Activated CD8-positive, alpha-beta T cell treated with anti-CD3 and anti-CD28 coated beads for 36 hours (primary cell): ENCODE results near the gene AOPEP. TPM values are rescaled to one million over a fixed set of nuclear protein-coding genes. Genes with fewer than 3 reads are reported as not detected.

Source experiments
- ATAC-seq: fragments of 200-7000 bp; cut with Tn5 transposase; one replicate; pipeline ENCODE4 v1.10.0; 2021; ENCODE audit warnings: mild to moderate bottlenecking, moderate library complexity
- CTCF ChIA-PET: fragments of 350-600 bp; sonication (Branson Sonifier 250); formaldehyde crosslinking; loops from one replicate; lab custom pipeline; 2021; ENCODE audit warnings: antibody characterized with exemption; lab: Charles Lee
- POLR2A ChIA-PET: fragments of 350-600 bp; sonication (Branson Sonifier 250); formaldehyde crosslinking; loops from one replicate; lab custom pipeline; 2021; ENCODE audit warnings: antibody characterized with exemption; lab: Charles Lee
- DNase-seq: peaks from one replicate; pipeline ENCODE4 v3.0.0-alpha.2; 2020
- H3K27ac Mint-ChIP-seq: one replicate; pipeline ENCODE4 v1.8.0; 2021; ENCODE audit warnings: mild to moderate bottlenecking, mixed read lengths
- H3K27me3 Mint-ChIP-seq: one replicate; pipeline ENCODE4 v1.8.0; 2021; ENCODE audit warnings: mixed read lengths
- H3K36me3 Mint-ChIP-seq: one replicate; pipeline ENCODE4 v1.8.0; 2021; ENCODE audit warnings: low read depth, mixed read lengths
- H3K4me1 Mint-ChIP-seq: one replicate; pipeline ENCODE4 v1.8.0; 2021; ENCODE audit warnings: low read depth, mixed read lengths
- H3K4me3 Mint-ChIP-seq: one replicate; pipeline ENCODE4 v1.8.0; 2021; ENCODE audit warnings: mild to moderate bottlenecking, moderate library complexity, mixed read lengths
- H3K9me3 Mint-ChIP-seq: one replicate; pipeline ENCODE4 v1.8.0; 2021; ENCODE audit warnings: mixed read lengths
- CTCF ChIP-seq: fragments of 200-600 bp; IDR thresholded peaks from one replicate; pipeline ENCODE4 v1.8.0; 2022; ENCODE audit warnings: antibody characterized with exemption, mild to moderate bottlenecking
- intact Hi-C: fragments of 100-400 bp; cut with micrococcal nuclease; formaldehyde crosslinking; loops from one replicate; pipeline ENCODE4 v1.10.0; 2022
- total RNA-seq, 2 experiments: library from RNA; stranded (reverse); gene quantifications; one replicate each; pipeline ENCODE4 v1.2.3, GENCODE V29; 2021

AOPEP gene
- total RNA-seq, 2 experiments from 2014 or later: 7.1 to 8.7 TPM

- H3K27ac Mint-ChIP-seq: no peak overlapping the region
- no peak for ATAC-seq
- CTCF ChIA-PET: interaction anchor here (1.0 to 1.6 kb wide), 2 partner anchors 14 to 74 kb away, joined by 4 to 5 read pairs; no protein-coding TSS in a partner anchor
- H3K9me3 Mint-ChIP-seq: no peaks in the 10 kb centered on the region
- intact Hi-C loops: no loop called here
- no peak overlapping the region for H3K4me3 Mint-ChIP-seq
- POLR2A ChIA-PET: no interaction called here
- no peaks in the 10 kb centered on the region for H3K27me3 Mint-ChIP-seq
- TF ChIP-seq CTCF: no peak
- no peak for DNase-seq
- no peaks in the 10 kb centered on the region for H3K4me1 Mint-ChIP-seq
- peaks cover 2% of the 10 kb centered on the region for H3K36me3 Mint-ChIP-seq
These were observed 330.6 kb downstream of the AOPEP start for GRCh38 chr9:95057101-95057500.

GRCh38 chr9:95058121-95058785 lies 331.8 kb downstream of the AOPEP start:
- H3K4me1 Mint-ChIP-seq: no peaks in the 10 kb centered on the region
- intact Hi-C loops: no loop called here
- no peak overlapping the region for H3K4me3 Mint-ChIP-seq
- no peak for TF ChIP-seq CTCF
- CTCF ChIA-PET: interaction anchor here (0.9 kb wide), 1 partner anchor 69 kb away, joined by 3 read pairs; no protein-coding TSS in a partner anchor
- DNase-seq (no peak), ATAC-seq (no peak)
- POLR2A ChIA-PET: no interaction called here
- H3K27me3 Mint-ChIP-seq: no peaks in the 10 kb centered on the region
- no peaks in the 10 kb centered on the region for H3K9me3 Mint-ChIP-seq
- no peak overlapping the region for H3K27ac Mint-ChIP-seq
- H3K36me3 Mint-ChIP-seq: peaks cover 2% of the 10 kb centered on the region

GRCh38 chr9:95058795-95059386 lies 332.4 kb downstream of the AOPEP start:
- no peak overlapping the region for H3K27ac Mint-ChIP-seq
- CTCF ChIA-PET: no interaction called here

GRCh38 chr9:95060234-95060633 lies 333.7 kb downstream of the AOPEP start:
- intact Hi-C loops: no loop called here
- DNase-seq: no peak
- no peaks in the 10 kb centered on the region for H3K9me3 Mint-ChIP-seq
- H3K27me3 Mint-ChIP-seq: no peaks in the 10 kb centered on the region
- H3K27ac Mint-ChIP-seq: no peak overlapping the region
- H3K36me3 Mint-ChIP-seq: peaks cover 6% of the 10 kb centered on the region
- H3K4me3 Mint-ChIP-seq: no peak overlapping the region
- H3K4me1 Mint-ChIP-seq: no peaks in the 10 kb centered on the region
- no peak for ATAC-seq
- CTCF ChIA-PET: no interaction called here
- TF ChIP-seq CTCF: no peak
- POLR2A ChIA-PET: no interaction called here

More at GRCh38 chr9:95058795-95059386, 332.4 kb downstream of the AOPEP start:
- POLR2A ChIA-PET: no interaction called here
- H3K4me1 Mint-ChIP-seq: no peaks in the 10 kb centered on the region
- no peak overlapping the region for H3K4me3 Mint-ChIP-seq
- no peak for ATAC-seq
- no peaks in the 10 kb centered on the region for H3K27me3 Mint-ChIP-seq
- peaks cover 6% of the 10 kb centered on the region for H3K36me3 Mint-ChIP-seq
- H3K9me3 Mint-ChIP-seq: no peaks in the 10 kb centered on the region
- no peak for DNase-seq
- TF ChIP-seq CTCF: no peak
- intact Hi-C loops: no loop called here

GRCh38 chr9:95060916-95061315 lies 334.4 kb downstream of the AOPEP start:
- CTCF ChIA-PET: interaction anchor here (0.7 kb wide), 1 partner anchor 1028 kb away, joined by 3 read pairs; no protein-coding TSS in a partner anchor
- no peak overlapping the region for H3K27ac Mint-ChIP-seq
- TF ChIP-seq CTCF: no peak
- no peaks in the 10 kb centered on the region for H3K4me1 Mint-ChIP-seq
- DNase-seq (no peak), ATAC-seq (no peak)
- no peak overlapping the region for H3K4me3 Mint-ChIP-seq
- H3K27me3 Mint-ChIP-seq: no peaks in the 10 kb centered on the region
- H3K9me3 Mint-ChIP-seq: no peaks in the 10 kb centered on the region
- intact Hi-C loops: no loop called here
- peaks cover 6% of the 10 kb centered on the region for H3K36me3 Mint-ChIP-seq
- POLR2A ChIA-PET: no interaction called here
